ENCODE results near the gene GAMT. TPM values are rescaled to one million over a fixed set of nuclear protein-coding genes. Genes with fewer than 3 reads are reported as not detected.

Gene GAMT
- total RNA-seq, 6 experiments from 2014 or later = 151 to 380 (median 221) TPM

- WGBS (ENCODE audit: insufficient coverage, low coverage, low lambda C conversion rate, missing lambda C conversion rate) = no CpG with 5 or more reads among the region's 3 CpGs
- ATAC-seq (no peak), DNase-seq (no peak)
- Histone ChIP-seq H3K36me3 (peaks cover 0 to 16% (median 0%) of the 10 kb centered on the region in 4 donors), H3K4me3 (no peak overlapping the region), H3K27ac (no peak overlapping the region), H3K4me1 (peaks cover 0 to 7% (median 3%) of the 10 kb centered on the region in 4 donors), H3K9me3 (no peaks in the 10 kb centered on the region), H3K27me3 (no peaks in the 10 kb centered on the region)
- intact Hi-C loops (cut with DNase I) = no loop called here
- TF ChIP-seq POLR2A (IDR thresholded peaks at IDR 0.05) (no peak), CTCF (IDR thresholded peaks at IDR 0.05) (no peak)
Measured at GRCh38 chr19:1385816-1386215, 15.5 kb downstream of the GAMT start.

- peak overlapping the region; percentile 87 to 97 (median 88) for H3K4me3 ChIP-seq
- H3K36me3 ChIP-seq = peaks cover 0 to 10% (median 0%) of the 10 kb centered on the region in 4 donors
- H3K4me1 ChIP-seq = peaks cover 0 to 7% (median 3%) of the 10 kb centered on the region in 4 donors
- TF ChIP-seq POLR2A (IDR thresholded peaks at IDR 0.05) = no peak
- TF ChIP-seq CTCF (IDR thresholded peaks at IDR 0.05) = no peak
- peak overlapping the region; percentile 70 to 83 (median 83) for H3K27ac ChIP-seq
- H3K27me3 ChIP-seq = no peaks in the 10 kb centered on the region
- no peaks in the 10 kb centered on the region for H3K9me3 ChIP-seq
- 25% methylated on average over 16 of the region's 17 CpGs for WGBS (ENCODE audit: insufficient coverage, low coverage, low lambda C conversion rate, missing lambda C conversion rate)
- intact Hi-C loops (cut with DNase I) = no loop called here
- ATAC-seq (no peak), DNase-seq (no peak)
Measured at GRCh38 chr19:1384478-1385110, 16.7 kb downstream of the GAMT start.

- TF ChIP-seq POLR2A (IDR thresholded peaks at IDR 0.05) = no peak
- TF ChIP-seq CTCF (IDR thresholded peaks at IDR 0.05) = no peak
- 0% methylated on average over 5 of the region's 23 CpGs for WGBS (ENCODE audit: insufficient coverage, low coverage, low lambda C conversion rate, missing lambda C conversion rate)
- H3K27me3 ChIP-seq = no peaks in the 10 kb centered on the region
- intact Hi-C loops (cut with DNase I) = no loop called here
- peak overlapping the region; percentile 70 to 83 (median 83) for H3K27ac ChIP-seq
- peak in 1 of 4 donors; percentile 1 for ATAC-seq
- peak overlapping the region; percentile 87 to 97 (median 88) for H3K4me3 ChIP-seq
- no peak for DNase-seq
- H3K4me1 ChIP-seq = peaks cover 0 to 7% (median 3%) of the 10 kb centered on the region in 4 donors
- H3K9me3 ChIP-seq = no peaks in the 10 kb centered on the region
- peaks cover 0 to 5% (median 0%) of the 10 kb centered on the region in 4 donors for H3K36me3 ChIP-seq
Measured at GRCh38 chr19:1384085-1384462, 17.3 kb downstream of the GAMT start.

GRCh38 chr19:1383312-1384084, 17.8 kb downstream of the GAMT start, which contains the start of gene NDUFS7:
NDUFS7 (plus strand) TSS chr19:1383907; CDS start chr19:1383927, 20 bp downstream.
- DNase-seq (peak; percentile 90), ATAC-seq (peak; percentile 87 to 92 (median 88))
- Histone ChIP-seq H3K27me3 (no peaks in the 10 kb centered on the region), H3K36me3 (no peaks in the 10 kb centered on the region), H3K4me1 (peaks cover 0 to 7% (median 3%) of the 10 kb centered on the region in 4 donors), H3K9me3 (no peaks in the 10 kb centered on the region), H3K27ac (peak within 1 kb of the TSS; percentile 70 to 83 (median 83)), H3K4me3 (peak within 1 kb of the TSS; percentile 87 to 97 (median 88))
- under 1% methylated on average over 31 of the region's 90 CpGs for WGBS (ENCODE audit: insufficient coverage, low coverage, low lambda C conversion rate, missing lambda C conversion rate)
- intact Hi-C loops (cut with DNase I) = no loop called here
- TF ChIP-seq POLR2A (IDR thresholded peaks at IDR 0.05) (peak; percentile 56), CTCF (IDR thresholded peaks at IDR 0.05) (peak in 2 of 4 donors; percentile 2 to 40)
